Esophagus muscularis mucosa (tissue), 4 donors: Measurements from ENCODE around the gene RNH1. TPM values are rescaled to one million over a fixed set of nuclear protein-coding genes. Genes with fewer than 3 reads are reported as not detected.

Experiments
- DNase-seq: peaks from one replicate; pipeline ENCODE4 v3.0.0-alpha.2; 2017; ENCODE audit errors: extremely low spot score
- H3K27ac ChIP-seq, 4 donors: fragments of 200-600 bp; sonication (generic); replicated peaks in 1 of 4; 1 replicate in 3 of 4; 2 replicates in 1 of 4; pipeline ENCODE4 v1.5.1; 2016 to 2019; ENCODE audit warnings: mild to moderate bottlenecking in 1 of 4
- H3K27me3 ChIP-seq, 4 donors: fragments of 200-600 bp; sonication (generic); one replicate each; pipeline versions ENCODE4 v1.5.1 to v1.6.0; 2016 to 2019
- H3K36me3 ChIP-seq, 4 donors: fragments of 200-600 bp; sonication (generic); one replicate each; pipeline ENCODE4 v1.5.1; 2016 to 2019
- H3K4me1 ChIP-seq, 4 donors: fragments of 200-600 bp; sonication (generic); one replicate each; pipeline ENCODE4 v1.5.1; 2016 to 2019
- H3K4me3 ChIP-seq, 4 donors: fragments of 200-600 bp; sonication (generic); 1 replicate in 2 of 4; 2 replicates in 2 of 4; pipeline ENCODE4 v1.5.1; 2016 to 2019; ENCODE audit warnings: mild to moderate bottlenecking in 4 of 4, moderate library complexity in 1 of 4
- H3K9me3 ChIP-seq, 4 donors: fragments of 200-600 bp; sonication (generic); 1 replicate in 3 of 4; 2 replicates in 1 of 4; pipeline ENCODE4 v1.5.1; 2016 to 2019
- CTCF ChIP-seq, 3 experiments: fragments of 200-600 bp in 2 of 3; fragments of 450-650 bp in 1 of 3; sonication (generic) in 2 of 3; IDR thresholded peaks; one replicate each; pipeline ENCODE4 v1.5.1; 2017 to 2019; ENCODE audit warnings: antibody characterized with exemption in 3 of 3, mild to moderate bottlenecking in 2 of 3, moderate library complexity in 1 of 3
- EP300 ChIP-seq: sonication (generic); formaldehyde crosslinking; IDR thresholded peaks from one replicate; pipeline ENCODE4 v1.6.1; 2017; ENCODE audit warnings: antibody characterized with exemption
- POLR2A ChIP-seq: fragments of 450-650 bp; IDR thresholded peaks from one replicate; pipeline ENCODE4 v1.6.1; 2017; ENCODE audit warnings: antibody characterized with exemption, moderate library complexity, mild to moderate bottlenecking, low read depth
- POLR2AphosphoS5 ChIP-seq, 2 donors: sonication (generic); formaldehyde crosslinking; IDR thresholded peaks; one replicate each; pipeline ENCODE4 v1.6.1; 2017; ENCODE audit warnings: antibody characterized with exemption in 2 of 2
- WGBS: methylation state at CpG from one replicate; pipeline ENCODE4 v1.1.5; 2018; 5-methylcytosine and 5-hydroxymethylcytosine counted together
- intact Hi-C: fragments of 100-400 bp; cut with DNase I; formaldehyde crosslinking; loops from one replicate; pipeline ENCODE4 v1.15.1; 2023
- total RNA-seq, 4 donors: library from RNA; depleted of rRNA; stranded (reverse); fragments of >200 nt; gene quantifications; one replicate each; pipeline versions ENCODE4 v1.1.0 to v1.2.1, GENCODE V29; 2016

RNH1 gene
- total RNA-seq, 4 donors from 2014 or later: 280 to 367 (median 334) TPM

GRCh38 chr11:451738-452137 is 55.3 kb downstream of the RNH1 start:
- Histone ChIP-seq H3K9me3 (no peaks in the 10 kb centered on the region), H3K27ac (peak overlapping the region in 2 of 4 donors; percentile 93 to 97), H3K4me1 (peaks cover 30 to 45% (median 41%) of the 10 kb centered on the region in 4 donors), H3K4me3 (peak overlapping the region; percentile 82 to 100 (median 90)), H3K36me3 (peaks cover 0 to 31% (median 21%) of the 10 kb centered on the region in 4 donors), H3K27me3 (no peaks in the 10 kb centered on the region)
- no peak for TF ChIP-seq POLR2AphosphoS5 (IDR thresholded peaks at IDR 0.05)
- TF ChIP-seq EP300: no peak
- no peak for TF ChIP-seq POLR2A
- no peak for TF ChIP-seq CTCF (IDR thresholded peaks at IDR 0.05)
- DNase-seq: no peak
- 93% methylated on average over 6 of the region's 14 CpGs for WGBS
- intact Hi-C loops: loop anchor here (5.0 kb wide), 3 partner anchors 51 to 149 kb away; no protein-coding TSS in a partner anchor

GRCh38 chr11:450809-451451 is 56.1 kb downstream of the RNH1 start:
- 7% methylated on average over 11 of the region's 46 CpGs for WGBS

GRCh38 chr11:449889-450808 is 56.9 kb downstream of the RNH1 start, which contains the start of gene PTDSS2:
Gene PTDSS2 (plus strand): TSS chr11:450279. CDS start chr11:450456, 177 bp downstream.
- TF ChIP-seq POLR2AphosphoS5 (IDR thresholded peaks at IDR 0.05): peak; percentile 97
- peak in 1 of 3 experiments; percentile 27 for TF ChIP-seq CTCF (IDR thresholded peaks at IDR 0.05)
- no peak for TF ChIP-seq EP300
- TF ChIP-seq POLR2A: peak; percentile 77
- intact Hi-C loops: loop anchor here (2.0 to 5.0 kb wide), 4 partner anchors 43 to 148 kb away; no protein-coding TSS in a partner anchor
- Histone ChIP-seq H3K9me3 (no peaks in the 10 kb centered on the region), H3K27me3 (no peaks in the 10 kb centered on the region), H3K4me1 (peaks cover 25 to 45% (median 41%) of the 10 kb centered on the region in 4 donors), H3K36me3 (peaks cover 0 to 29% (median 21%) of the 10 kb centered on the region in 4 donors), H3K27ac (peak within 1 kb of the TSS; percentile 86 to 97 (median 92)), H3K4me3 (peak within 1 kb of the TSS; percentile 82 to 100 (median 90))
- WGBS: 2% methylated on average over 25 of the region's 108 CpGs
- peak; percentile 99 for DNase-seq

More at GRCh38 chr11:450809-451451, 56.1 kb downstream of the RNH1 start:
- no peak for TF ChIP-seq EP300
- TF ChIP-seq POLR2AphosphoS5 (IDR thresholded peaks at IDR 0.05): peak in 1 of 2 donors; percentile 27
- no peak for TF ChIP-seq POLR2A
- TF ChIP-seq CTCF (IDR thresholded peaks at IDR 0.05): peak in 2 of 3 experiments; percentile 13 to 18
- Histone ChIP-seq H3K9me3 (no peaks in the 10 kb centered on the region), H3K27ac (peak overlapping the region; percentile 86 to 97 (median 92)), H3K27me3 (no peaks in the 10 kb centered on the region), H3K4me3 (peak overlapping the region; percentile 82 to 100 (median 90)), H3K4me1 (peaks cover 30 to 45% (median 41%) of the 10 kb centered on the region in 4 donors), H3K36me3 (peaks cover 0 to 29% (median 21%) of the 10 kb centered on the region in 4 donors)
- no peak for DNase-seq
- intact Hi-C loops: loop anchor here (5.0 kb wide), 3 partner anchors 51 to 149 kb away; no protein-coding TSS in a partner anchor

GRCh38 chr11:447923-448731 is 58.9 kb downstream of the RNH1 start:
- peak; percentile 83 to 91 (median 85) for TF ChIP-seq CTCF (IDR thresholded peaks at IDR 0.05)
- no peak for TF ChIP-seq EP300
- TF ChIP-seq POLR2A: peak; percentile 80
- peak; percentile 91 to 97 for TF ChIP-seq POLR2AphosphoS5 (IDR thresholded peaks at IDR 0.05)
- peaks cover 0 to 14% (median 3%) of the 10 kb centered on the region in 4 donors for H3K27me3 ChIP-seq
- peak overlapping the region; percentile 86 to 97 (median 92) for H3K27ac ChIP-seq
- 6% methylated on average over 15 of the region's 55 CpGs for WGBS
- H3K4me3 ChIP-seq: peak overlapping the region; percentile 63 to 72 (median 70)
- peak; percentile 99 for DNase-seq
- H3K9me3 ChIP-seq: no peaks in the 10 kb centered on the region
- intact Hi-C loops: loop anchor here (2.0 kb wide), 1 partner anchor 41 kb away; no protein-coding TSS in a partner anchor
- peaks cover 28 to 50% (median 42%) of the 10 kb centered on the region in 4 donors for H3K4me1 ChIP-seq
- H3K36me3 ChIP-seq: peaks cover 0 to 12% (median 10%) of the 10 kb centered on the region in 4 donors
